Measurements from ENCODE around the gene DSP. TPM values are rescaled to one million over a fixed set of nuclear protein-coding genes. Genes with fewer than 3 reads are reported as not detected.
A peak's percentile ranks its signal among the peaks of the same experiment; 100 is the strongest.

DSP gene
- total and polyA plus RNA-seq, 2 of the 13 experiments (the other 11 are each of a cell fraction or from before 2014, with no cell fraction given) = 89.8 to 117 TPM

DNA sequence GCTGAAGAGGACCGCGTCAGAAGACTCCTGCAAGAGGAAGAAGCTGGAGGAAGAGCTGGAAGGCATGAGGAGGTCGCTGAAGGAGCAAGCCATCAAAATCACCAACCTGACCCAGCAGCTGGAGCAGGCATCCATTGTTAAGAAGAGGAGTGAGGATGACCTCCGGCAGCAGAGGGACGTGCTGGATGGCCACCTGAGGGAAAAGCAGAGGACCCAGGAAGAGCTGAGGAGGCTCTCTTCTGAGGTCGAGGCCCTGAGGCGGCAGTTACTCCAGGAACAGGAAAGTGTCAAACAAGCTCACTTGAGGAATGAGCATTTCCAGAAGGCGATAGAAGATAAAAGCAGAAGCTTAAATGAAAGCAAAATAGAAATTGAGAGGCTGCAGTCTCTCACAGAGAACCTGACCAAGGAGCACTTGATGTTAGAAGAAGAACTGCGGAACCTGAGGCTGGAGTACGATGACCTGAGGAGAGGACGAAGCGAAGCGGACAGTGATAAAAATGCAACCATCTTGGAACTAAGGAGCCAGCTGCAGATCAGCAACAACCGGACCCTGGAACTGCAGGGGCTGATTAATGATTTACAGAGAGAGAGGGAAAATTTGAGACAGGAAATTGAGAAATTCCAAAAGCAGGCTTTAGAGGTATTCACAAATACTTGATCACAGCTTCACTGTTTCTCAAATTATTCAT is 39.6 kb downstream of the DSP start (continued):
- TF ChIP-seq ZNF530 (CRISPR knock-in tag; IDR thresholded peaks at IDR 0.05; ENCODE audit: low read depth) (no peak), FOSL2 (CRISPR knock-in tag; IDR thresholded peaks at IDR 0.05) (no peak), CBX1 (IDR thresholded peaks at IDR 0.05; ENCODE audit: low read depth) (no peak), ATF7-NPFF (CRISPR knock-in tag; IDR thresholded peaks at IDR 0.05; ENCODE audit: low read depth) (no peak), ETV6 (CRISPR knock-in tag; conservative IDR thresholded peaks at IDR 0.05) (no peak), EZH2 (conservative IDR thresholded peaks at IDR 0.05; ENCODE audit: low read depth, low read length) (no peak), GFI1 (CRISPR knock-in tag; IDR thresholded peaks at IDR 0.05; ENCODE audit: borderline replicate concordance) (no peak), PHF8 (CRISPR knock-in tag; IDR thresholded peaks at IDR 0.05) (no peak), CBFB (CRISPR knock-in tag; IDR thresholded peaks at IDR 0.05) (no peak), SMYD3 (CRISPR knock-in tag; IDR thresholded peaks at IDR 0.05) (no peak), ZNF34 (CRISPR knock-in tag; IDR thresholded peaks at IDR 0.05; ENCODE audit: borderline replicate concordance) (no peak), ZNF451 (CRISPR knock-in tag; IDR thresholded peaks at IDR 0.05) (no peak), ZNF296 (CRISPR knock-in tag; conservative IDR thresholded peaks at IDR 0.05) (no peak), JUNB (CRISPR knock-in tag; IDR thresholded peaks at IDR 0.05; ENCODE audit: borderline replicate concordance) (no peak), SIN3A (IDR thresholded peaks at IDR 0.05; ENCODE audit: borderline replicate concordance, low read depth, low read length) (no peak)
- TF ChIP-seq, protein P1, sequence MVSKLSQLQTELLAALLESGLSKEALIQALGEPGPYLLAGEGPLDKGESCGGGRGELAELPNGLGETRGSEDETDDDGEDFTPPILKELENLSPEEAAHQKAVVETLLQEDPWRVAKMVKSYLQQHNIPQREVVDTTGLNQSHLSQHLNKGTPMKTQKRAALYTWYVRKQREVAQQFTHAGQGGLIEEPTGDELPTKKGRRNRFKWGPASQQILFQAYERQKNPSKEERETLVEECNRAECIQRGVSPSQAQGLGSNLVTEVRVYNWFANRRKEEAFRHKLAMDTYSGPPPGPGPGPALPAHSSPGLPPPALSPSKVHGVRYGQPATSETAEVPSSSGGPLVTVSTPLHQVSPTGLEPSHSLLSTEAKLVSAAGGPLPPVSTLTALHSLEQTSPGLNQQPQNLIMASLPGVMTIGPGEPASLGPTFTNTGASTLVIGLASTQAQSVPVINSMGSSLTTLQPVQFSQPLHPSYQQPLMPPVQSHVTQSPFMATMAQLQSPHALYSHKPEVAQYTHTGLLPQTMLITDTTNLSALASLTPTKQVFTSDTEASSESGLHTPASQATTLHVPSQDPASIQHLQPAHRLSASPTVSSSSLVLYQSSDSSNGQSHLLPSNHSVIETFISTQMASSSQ (IDR thresholded peaks at IDR 0.05; ENCODE audit: low read depth) = peak; percentile 98
- TF ChIP-seq, protein P1 (CRISPR knock-in tag; IDR thresholded peaks at IDR 0.05; ENCODE audit: borderline replicate concordance) = peak; percentile 96
- TF ChIP-seq, protein P2, sequence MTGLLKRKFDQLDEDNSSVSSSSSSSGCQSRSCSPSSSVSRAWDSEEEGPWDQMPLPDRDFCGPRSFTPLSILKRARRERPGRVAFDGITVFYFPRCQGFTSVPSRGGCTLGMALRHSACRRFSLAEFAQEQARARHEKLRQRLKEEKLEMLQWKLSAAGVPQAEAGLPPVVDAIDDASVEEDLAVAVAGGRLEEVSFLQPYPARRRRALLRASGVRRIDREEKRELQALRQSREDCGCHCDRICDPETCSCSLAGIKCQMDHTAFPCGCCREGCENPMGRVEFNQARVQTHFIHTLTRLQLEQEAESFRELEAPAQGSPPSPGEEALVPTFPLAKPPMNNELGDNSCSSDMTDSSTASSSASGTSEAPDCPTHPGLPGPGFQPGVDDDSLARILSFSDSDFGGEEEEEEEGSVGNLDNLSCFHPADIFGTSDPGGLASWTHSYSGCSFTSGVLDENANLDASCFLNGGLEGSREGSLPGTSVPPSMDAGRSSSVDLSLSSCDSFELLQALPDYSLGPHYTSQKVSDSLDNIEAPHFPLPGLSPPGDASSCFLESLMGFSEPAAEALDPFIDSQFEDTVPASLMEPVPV (CRISPR knock-in tag; IDR thresholded peaks at IDR 0.05) = no peak
- TF ChIP-seq, protein P3, sequence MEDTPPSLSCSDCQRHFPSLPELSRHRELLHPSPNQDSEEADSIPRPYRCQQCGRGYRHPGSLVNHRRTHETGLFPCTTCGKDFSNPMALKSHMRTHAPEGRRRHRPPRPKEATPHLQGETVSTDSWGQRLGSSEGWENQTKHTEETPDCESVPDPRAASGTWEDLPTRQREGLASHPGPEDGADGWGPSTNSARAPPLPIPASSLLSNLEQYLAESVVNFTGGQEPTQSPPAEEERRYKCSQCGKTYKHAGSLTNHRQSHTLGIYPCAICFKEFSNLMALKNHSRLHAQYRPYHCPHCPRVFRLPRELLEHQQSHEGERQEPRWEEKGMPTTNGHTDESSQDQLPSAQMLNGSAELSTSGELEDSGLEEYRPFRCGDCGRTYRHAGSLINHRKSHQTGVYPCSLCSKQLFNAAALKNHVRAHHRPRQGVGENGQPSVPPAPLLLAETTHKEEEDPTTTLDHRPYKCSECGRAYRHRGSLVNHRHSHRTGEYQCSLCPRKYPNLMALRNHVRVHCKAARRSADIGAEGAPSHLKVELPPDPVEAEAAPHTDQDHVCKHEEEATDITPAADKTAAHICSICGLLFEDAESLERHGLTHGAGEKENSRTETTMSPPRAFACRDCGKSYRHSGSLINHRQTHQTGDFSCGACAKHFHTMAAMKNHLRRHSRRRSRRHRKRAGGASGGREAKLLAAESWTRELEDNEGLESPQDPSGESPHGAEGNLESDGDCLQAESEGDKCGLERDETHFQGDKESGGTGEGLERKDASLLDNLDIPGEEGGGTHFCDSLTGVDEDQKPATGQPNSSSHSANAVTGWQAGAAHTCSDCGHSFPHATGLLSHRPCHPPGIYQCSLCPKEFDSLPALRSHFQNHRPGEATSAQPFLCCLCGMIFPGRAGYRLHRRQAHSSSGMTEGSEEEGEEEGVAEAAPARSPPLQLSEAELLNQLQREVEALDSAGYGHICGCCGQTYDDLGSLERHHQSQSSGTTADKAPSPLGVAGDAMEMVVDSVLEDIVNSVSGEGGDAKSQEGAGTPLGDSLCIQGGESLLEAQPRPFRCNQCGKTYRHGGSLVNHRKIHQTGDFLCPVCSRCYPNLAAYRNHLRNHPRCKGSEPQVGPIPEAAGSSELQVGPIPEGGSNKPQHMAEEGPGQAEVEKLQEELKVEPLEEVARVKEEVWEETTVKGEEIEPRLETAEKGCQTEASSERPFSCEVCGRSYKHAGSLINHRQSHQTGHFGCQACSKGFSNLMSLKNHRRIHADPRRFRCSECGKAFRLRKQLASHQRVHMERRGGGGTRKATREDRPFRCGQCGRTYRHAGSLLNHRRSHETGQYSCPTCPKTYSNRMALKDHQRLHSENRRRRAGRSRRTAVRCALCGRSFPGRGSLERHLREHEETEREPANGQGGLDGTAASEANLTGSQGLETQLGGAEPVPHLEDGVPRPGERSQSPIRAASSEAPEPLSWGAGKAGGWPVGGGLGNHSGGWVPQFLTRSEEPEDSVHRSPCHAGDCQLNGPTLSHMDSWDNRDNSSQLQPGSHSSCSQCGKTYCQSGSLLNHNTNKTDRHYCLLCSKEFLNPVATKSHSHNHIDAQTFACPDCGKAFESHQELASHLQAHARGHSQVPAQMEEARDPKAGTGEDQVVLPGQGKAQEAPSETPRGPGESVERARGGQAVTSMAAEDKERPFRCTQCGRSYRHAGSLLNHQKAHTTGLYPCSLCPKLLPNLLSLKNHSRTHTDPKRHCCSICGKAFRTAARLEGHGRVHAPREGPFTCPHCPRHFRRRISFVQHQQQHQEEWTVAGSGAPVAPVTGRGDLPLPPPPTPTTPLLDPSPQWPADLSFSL (CRISPR knock-in tag; IDR thresholded peaks at IDR 0.05) = no peak
